SK-N-SH (cell line): Measurements from ENCODE around the gene PTPRF. TPM values are rescaled to one million over a fixed set of nuclear protein-coding genes. Genes with fewer than 3 reads are reported as not detected.

Experiments
- CTCF ChIA-PET: fragments of 300-600, 350-600 bp; formaldehyde crosslinking; extraction: SDS; loops from one replicate; lab custom pipeline; 2021; lab: Yijun Ruan, JAX
- POLR2A ChIA-PET: fragments of 350-600 bp; sonication (Branson Sonifier 250); formaldehyde crosslinking; extraction: SDS; loops from one replicate; lab custom pipeline; 2020; ENCODE audit warnings: antibody characterized with exemption, inconsistent platforms; lab: Yijun Ruan, JAX
- DNase-seq: peaks from one replicate; pipeline ENCODE4 v3.0.0; 2012
- H2AFZ ChIP-seq: fragments of 200-600 bp; sonication (generic); 2 replicates; pipeline ENCODE4 v1.8.1; 2016; ENCODE audit warnings: antibody characterized with exemption, mild to moderate bottlenecking, low read depth
- H3F3A ChIP-seq: fragments of 200-600 bp; sonication (generic); replicated peaks from 2 replicates; pipeline ENCODE3; 2016; ENCODE audit warnings: antibody characterized with exemption, mild to moderate bottlenecking; ENCODE audit not compliant: insufficient read depth
- H3K27ac ChIP-seq, 2 experiments: fragments of 200-500 bp in 1 of 2; fragments of 200-600 bp in 1 of 2; sonication (Bioruptor generic) in 1 of 2; sonication (generic), shearing (Covaris generic) in 1 of 2; 2 replicates each; pipeline versions ENCODE4 v1.5.1 to v1.6.1; 2014 to 2016; ENCODE audit warnings: low read depth in 2 of 2, inconsistent platforms in 1 of 2, low read length in 1 of 2, mild to moderate bottlenecking in 1 of 2, mixed read lengths in 1 of 2
- H3K27me3 ChIP-seq: fragments of 200-600 bp; sonication (generic), shearing (Covaris generic); 2 replicates; pipeline ENCODE4 v1.6.1; 2016; ENCODE audit warnings: mixed run types; ENCODE audit not compliant: insufficient read depth
- H3K36me3 ChIP-seq, 2 experiments: fragments of 200-500 bp in 1 of 2; fragments of 200-600 bp in 1 of 2; sonication (Bioruptor generic) in 1 of 2; sonication (generic) in 1 of 2; replicated peaks in 1 of 2; 2 replicates each; pipeline versions ENCODE3 to v1.5.1; 2014 to 2016; ENCODE audit warnings: low read length in 1 of 2, mild to moderate bottlenecking in 1 of 2; ENCODE audit not compliant: insufficient read depth in 2 of 2, control insufficient read depth in 1 of 2
- H3K4me1 ChIP-seq, 2 experiments: fragments of 200-500 bp in 1 of 2; fragments of 200-600 bp in 1 of 2; sonication (Bioruptor generic) in 1 of 2; sonication (generic), shearing (Covaris generic) in 1 of 2; 2 replicates each; pipeline versions ENCODE4 v1.5.1 to v1.6.1; 2014 to 2016; ENCODE audit warnings: low read depth in 1 of 2, low read length in 1 of 2, mixed run types in 1 of 2; ENCODE audit not compliant: insufficient read depth in 2 of 2, control insufficient read depth in 1 of 2
- H3K4me2 ChIP-seq: fragments of 200-600 bp; sonication (generic), shearing (Covaris generic); 2 replicates; pipeline ENCODE4 v1.6.1; 2017; ENCODE audit warnings: mixed run types
- H3K4me3 ChIP-seq, 2 experiments: fragments of 200-500 bp in 1 of 2; fragments of 200-600 bp in 1 of 2; sonication (Bioruptor generic) in 1 of 2; sonication (generic), shearing (Covaris generic) in 1 of 2; 2 replicates each; pipeline versions ENCODE4 v1.5.1 to v1.8.1; 2014 to 2016; ENCODE audit warnings: low read depth in 2 of 2, inconsistent platforms in 1 of 2, low read length in 1 of 2, mild to moderate bottlenecking in 1 of 2, mixed read lengths in 1 of 2, moderate library complexity in 1 of 2
- H3K79me2 ChIP-seq: fragments of 200-600 bp; sonication (generic); 2 replicates; pipeline ENCODE4 v1.8.1; 2017; ENCODE audit warnings: mild to moderate bottlenecking; ENCODE audit not compliant: insufficient read depth
- H3K9ac ChIP-seq: fragments of 200-600 bp; sonication (generic); 2 replicates; pipeline ENCODE4 v1.6.1; 2017; ENCODE audit warnings: mixed run types
- H3K9me2 ChIP-seq: fragments of 200-600 bp; sonication (generic); 2 replicates; pipeline ENCODE4 v1.6.1; 2017; ENCODE audit warnings: mixed run types
- H3K9me3 ChIP-seq: fragments of 200-600 bp; sonication (generic); 2 replicates; pipeline ENCODE4 v1.6.1; 2017; ENCODE audit warnings: mixed run types, mild to moderate bottlenecking, moderate library complexity
- H4K20me1 ChIP-seq: fragments of 200-600 bp; sonication (generic); 2 replicates; pipeline ENCODE4 v1.6.1; 2017; ENCODE audit warnings: mild to moderate bottlenecking, mixed run types; ENCODE audit not compliant: insufficient read depth
- CHD2 ChIP-seq: fragments of 150-350 bp; IDR thresholded peaks from 2 replicates; pipeline ENCODE4 v1.6.1; 2018; ENCODE audit warnings: low read length; ENCODE audit not compliant: partially characterized antibody
- ELF1 ChIP-seq: IDR thresholded peaks from 2 replicates; pipeline ENCODE4 v1.4.0; 2012
- EZH2phosphoT487 ChIP-seq: fragments of 200-600 bp; sonication (generic); IDR thresholded peaks from 2 replicates; pipeline ENCODE4 v1.6.1; 2017; ENCODE audit warnings: low read depth, mixed run types, mild to moderate bottlenecking, antibody characterized with exemption, moderate library complexity, borderline replicate concordance
- FOSL2 ChIP-seq: IDR thresholded peaks from 2 replicates; pipeline ENCODE4 v1.4.0; 2012; ENCODE audit warnings: low read depth, mild to moderate bottlenecking, moderate library complexity, borderline replicate concordance
- MXI1 ChIP-seq: IDR thresholded peaks from 2 replicates; pipeline ENCODE4 v1.6.1; 2012; ENCODE audit warnings: mild to moderate bottlenecking, low read depth, low read length, improper control_type of control experiment
- RAD21 ChIP-seq: IDR thresholded peaks from 2 replicates; pipeline ENCODE4 v1.6.1; 2012; ENCODE audit warnings: mild to moderate bottlenecking, low read length
- RCOR1 ChIP-seq: fragments of 150-350 bp; IDR thresholded peaks from 2 replicates; pipeline ENCODE4 v1.6.1; 2017; ENCODE audit warnings: antibody characterized with exemption, low read length
- TEAD4 ChIP-seq: IDR thresholded peaks from 2 replicates; pipeline ENCODE4 v1.4.0; 2012; ENCODE audit warnings: mild to moderate bottlenecking, borderline replicate concordance; ENCODE audit not compliant: insufficient read depth
- WGBS: methylation state at CpG from one replicate; pipeline ENCODE4 v1.1.6; 2017; ENCODE audit warnings: low lambda C conversion rate; 5-methylcytosine and 5-hydroxymethylcytosine counted together
- polyA plus RNA-seq, 3 experiments: library from polyadenylated mRNA; depleted of rRNA; stranded (reverse); fragments of >200 nt; gene quantifications; 2 replicates each; pipeline ENCODE4 v1.2.3, GENCODE V29; 2012
- TF ChIP-seq, protein P1 (sequence below): IDR thresholded peaks from 2 replicates; pipeline ENCODE4 v1.4.0; 2012; ENCODE audit warnings: low read depth, borderline replicate concordance
- TF ChIP-seq, protein P2 (sequence below): fragments of 150-350 bp; IDR thresholded peaks from 2 replicates; pipeline ENCODE4 v1.6.1; 2017; ENCODE audit warnings: antibody characterized with exemption, low read length, low read depth, borderline replicate concordance

The PTPRF gene
- polyA plus RNA-seq, 1 of the 3 experiments (the other 2 are of a cell fraction): 72.7 TPM

DNA sequence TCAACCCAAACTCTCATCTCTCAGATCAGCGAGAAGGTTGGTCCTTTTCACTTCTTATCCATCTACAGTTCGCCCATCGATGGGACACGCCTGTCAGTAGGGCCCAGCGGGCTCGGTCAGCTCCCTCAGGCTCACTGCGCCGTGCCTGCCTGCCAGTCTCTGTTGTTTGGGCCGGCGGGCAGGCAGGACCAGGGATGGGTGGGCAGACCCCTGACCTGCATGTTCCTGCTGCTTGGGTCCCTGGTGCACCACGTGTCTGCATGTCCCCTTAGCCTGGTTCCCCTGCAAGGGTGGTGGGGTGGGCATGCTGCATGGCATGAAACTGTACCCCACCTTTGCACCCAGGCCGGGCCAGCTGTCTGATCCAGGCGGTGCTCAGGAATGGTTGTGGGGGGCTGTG lies 52.4 kb downstream of the PTPRF start:
- DNase-seq: no peak
- TF ChIP-seq ELF1: no peak
- TF ChIP-seq CHD2: no peak
- TF ChIP-seq, protein P1, sequence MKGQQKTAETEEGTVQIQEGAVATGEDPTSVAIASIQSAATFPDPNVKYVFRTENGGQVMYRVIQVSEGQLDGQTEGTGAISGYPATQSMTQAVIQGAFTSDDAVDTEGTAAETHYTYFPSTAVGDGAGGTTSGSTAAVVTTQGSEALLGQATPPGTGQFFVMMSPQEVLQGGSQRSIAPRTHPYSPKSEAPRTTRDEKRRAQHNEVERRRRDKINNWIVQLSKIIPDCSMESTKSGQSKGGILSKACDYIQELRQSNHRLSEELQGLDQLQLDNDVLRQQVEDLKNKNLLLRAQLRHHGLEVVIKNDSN: no peak
- TF ChIP-seq, protein P2, sequence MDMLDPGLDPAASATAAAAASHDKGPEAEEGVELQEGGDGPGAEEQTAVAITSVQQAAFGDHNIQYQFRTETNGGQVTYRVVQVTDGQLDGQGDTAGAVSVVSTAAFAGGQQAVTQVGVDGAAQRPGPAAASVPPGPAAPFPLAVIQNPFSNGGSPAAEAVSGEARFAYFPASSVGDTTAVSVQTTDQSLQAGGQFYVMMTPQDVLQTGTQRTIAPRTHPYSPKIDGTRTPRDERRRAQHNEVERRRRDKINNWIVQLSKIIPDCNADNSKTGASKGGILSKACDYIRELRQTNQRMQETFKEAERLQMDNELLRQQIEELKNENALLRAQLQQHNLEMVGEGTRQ: no peak
- TF ChIP-seq TEAD4: no peak
- no peak for TF ChIP-seq RAD21
- TF ChIP-seq FOSL2: no peak
- TF ChIP-seq MXI1: no peak
- ChIA-PET CTCF (no interaction called here), POLR2A (no interaction called here)
- Histone ChIP-seq H3K9ac (no peak overlapping the region), H2AFZ (no peak overlapping the region), H3K4me3 (no peak overlapping the region), H3K36me3 (peaks cover 0 to 14% of the 10 kb centered on the region in 2 experiments), H4K20me1 (no peaks in the 10 kb centered on the region), H3K9me2 (no peaks in the 10 kb centered on the region), H3F3A (no peaks in the 10 kb centered on the region), H3K4me1 (peaks cover 0 to 24% of the 10 kb centered on the region in 2 experiments; a peak in 1 of 4 replicates), H3K79me2 (no peaks in the 10 kb centered on the region), H3K9me3 (no peaks in the 10 kb centered on the region), H3K27me3 (no peaks in the 10 kb centered on the region), H3K4me2 (no peak overlapping the region), H3K27ac (no peak overlapping the region)
- 96% methylated on average over 11 of the region's 13 CpGs for WGBS

DNA sequence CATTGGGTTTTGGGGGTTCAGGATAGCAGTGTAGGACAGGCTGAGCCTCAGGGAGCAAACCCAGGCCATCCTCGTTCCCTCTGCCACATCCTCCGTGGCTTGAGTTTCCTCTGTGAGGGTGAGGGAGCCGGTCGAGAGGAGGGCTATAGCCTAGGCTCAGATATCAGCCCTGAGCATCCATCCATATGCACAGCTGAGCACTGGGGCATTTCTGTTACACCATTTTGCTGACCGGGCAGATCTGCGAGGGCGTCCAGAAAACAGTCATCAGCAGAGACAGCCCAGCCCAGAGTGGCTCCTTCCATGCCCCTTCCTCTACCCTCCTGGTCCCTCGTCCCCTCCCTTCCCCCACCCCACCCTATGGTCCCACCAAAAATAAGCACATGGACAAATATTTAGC lies 53.5 kb downstream of the PTPRF start:
- peaks cover 0 to 15% of the 10 kb centered on the region in 2 experiments; a peak in 1 of 4 replicates for H3K4me1 ChIP-seq
- H3K36me3 ChIP-seq: peaks cover 0 to 10% of the 10 kb centered on the region in 2 experiments
- no peaks in the 10 kb centered on the region for H3K27me3 ChIP-seq
- ChIA-PET POLR2A (no interaction called here), CTCF (no interaction called here)
- H3K9ac ChIP-seq: no peak overlapping the region
- no peak for DNase-seq
- TF ChIP-seq EZH2phosphoT487 (no peak), RCOR1 (no peak), FOSL2 (no peak)
- TF ChIP-seq, protein P1: no peak
- no peaks in the 10 kb centered on the region for H3K9me2 ChIP-seq
- H2AFZ ChIP-seq: no peak overlapping the region
- no peak overlapping the region for H3K4me2 ChIP-seq
- 80% methylated on average over 5 of the region's 8 CpGs for WGBS
- no peaks in the 10 kb centered on the region for H3K9me3 ChIP-seq
- H3K27ac ChIP-seq: no peak overlapping the region
- H3F3A ChIP-seq: no peaks in the 10 kb centered on the region
- no peaks in the 10 kb centered on the region for H4K20me1 ChIP-seq
- H3K79me2 ChIP-seq: no peaks in the 10 kb centered on the region
- no peak overlapping the region for H3K4me3 ChIP-seq
